Endothelial cell of umbilical vein (primary cell): ENCODE data around the gene TUBGCP2.

Experiments
- EZH2 ChIP-seq: IDR thresholded peaks from 2 replicates; pipeline ENCODE4 v1.6.1; 2012; ENCODE audit warnings: borderline replicate concordance, low read depth, mild to moderate bottlenecking, moderate library complexity, low read length, inconsistent platforms; ENCODE audit not compliant: severe bottlenecking
- FOS ChIP-seq: IDR thresholded peaks from 2 replicates; pipeline ENCODE4 v1.6.1; 2011; ENCODE audit warnings: mild to moderate bottlenecking, low read length, moderate library complexity, borderline replicate concordance; ENCODE audit not compliant: insufficient read depth
- JUN ChIP-seq: IDR thresholded peaks from 2 replicates; pipeline ENCODE4 v1.6.1; 2011; ENCODE audit warnings: borderline replicate concordance, low read depth; ENCODE audit not compliant: insufficient read length, insufficient read depth
- POLR2A ChIP-seq: IDR thresholded peaks from 2 replicates; pipeline ENCODE4 v1.6.1; 2012; ENCODE audit warnings: low read depth, mild to moderate bottlenecking, control low read depth, low read length
- POLR2AphosphoS5 ChIP-seq: IDR thresholded peaks from 2 replicates; pipeline ENCODE4 v1.6.1; 2012; ENCODE audit warnings: low read depth, mild to moderate bottlenecking, control low read depth, low read length, moderate library complexity; ENCODE audit not compliant: insufficient read depth
- TF ChIP-seq, protein P1 (sequence below), 2 donors: IDR thresholded peaks; 1 replicate in 1 of 2; 2 replicates in 1 of 2; pipeline ENCODE4 v1.5.1; 2011; ENCODE audit warnings: low read length in 2 of 2, mild to moderate bottlenecking in 2 of 2, moderate library complexity in 2 of 2, control low read depth in 1 of 2, inconsistent platforms in 1 of 2, low read depth in 1 of 2; ENCODE audit not compliant: insufficient read depth in 1 of 2; ENCODE audit errors: extremely low read depth in 1 of 2
- TF ChIP-seq, protein P2 (sequence below): IDR thresholded peaks from 2 replicates; pipeline ENCODE4 v1.6.1; 2011; ENCODE audit not compliant: insufficient read depth, insufficient read length

DNA sequence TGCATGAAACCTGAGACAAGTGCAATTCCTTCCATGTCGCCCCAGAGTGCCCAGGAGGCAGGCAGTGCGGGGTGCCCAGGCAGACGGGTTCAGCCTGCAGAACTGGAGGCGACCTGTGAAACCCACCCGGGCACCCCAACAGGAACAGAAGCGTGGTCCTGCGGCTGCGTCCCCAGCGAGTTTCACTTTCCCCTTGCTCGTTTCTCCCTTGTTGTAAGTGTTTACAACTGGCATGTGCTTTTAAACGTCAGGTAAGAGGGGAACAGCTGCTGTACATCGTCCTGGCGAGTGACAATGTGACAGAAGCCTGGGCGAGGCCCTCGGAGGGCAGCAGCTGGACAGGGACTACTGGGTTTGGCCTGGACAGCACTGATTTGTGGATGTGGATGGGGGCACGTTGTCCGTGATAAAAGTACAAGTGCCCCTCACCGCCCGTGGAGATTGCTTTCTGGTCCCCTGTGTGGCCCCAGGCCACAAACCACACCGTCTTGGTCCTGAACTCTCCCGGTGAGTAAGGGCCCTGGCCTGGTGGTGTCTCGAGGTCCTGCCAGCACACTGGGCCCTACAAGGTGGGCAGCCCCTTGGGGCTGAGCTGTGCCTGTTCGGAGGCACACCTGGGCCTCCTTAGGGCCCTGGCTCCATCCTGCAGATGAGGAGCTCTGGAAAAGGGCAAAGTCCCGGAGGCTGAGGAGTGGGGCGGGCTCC lies 67.0 kb downstream of the TUBGCP2 start:
- TF ChIP-seq, protein P1, sequence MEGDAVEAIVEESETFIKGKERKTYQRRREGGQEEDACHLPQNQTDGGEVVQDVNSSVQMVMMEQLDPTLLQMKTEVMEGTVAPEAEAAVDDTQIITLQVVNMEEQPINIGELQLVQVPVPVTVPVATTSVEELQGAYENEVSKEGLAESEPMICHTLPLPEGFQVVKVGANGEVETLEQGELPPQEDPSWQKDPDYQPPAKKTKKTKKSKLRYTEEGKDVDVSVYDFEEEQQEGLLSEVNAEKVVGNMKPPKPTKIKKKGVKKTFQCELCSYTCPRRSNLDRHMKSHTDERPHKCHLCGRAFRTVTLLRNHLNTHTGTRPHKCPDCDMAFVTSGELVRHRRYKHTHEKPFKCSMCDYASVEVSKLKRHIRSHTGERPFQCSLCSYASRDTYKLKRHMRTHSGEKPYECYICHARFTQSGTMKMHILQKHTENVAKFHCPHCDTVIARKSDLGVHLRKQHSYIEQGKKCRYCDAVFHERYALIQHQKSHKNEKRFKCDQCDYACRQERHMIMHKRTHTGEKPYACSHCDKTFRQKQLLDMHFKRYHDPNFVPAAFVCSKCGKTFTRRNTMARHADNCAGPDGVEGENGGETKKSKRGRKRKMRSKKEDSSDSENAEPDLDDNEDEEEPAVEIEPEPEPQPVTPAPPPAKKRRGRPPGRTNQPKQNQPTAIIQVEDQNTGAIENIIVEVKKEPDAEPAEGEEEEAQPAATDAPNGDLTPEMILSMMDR (IDR thresholded peaks at IDR 0.05; ENCODE audit: extremely low read depth in 1 of 2, insufficient read depth in 1 of 2, low read depth in 1 of 2, low read length in 2 of 2), result no peak
- no peak for TF ChIP-seq POLR2A
- no peak for TF ChIP-seq POLR2AphosphoS5
- no peak for TF ChIP-seq JUN
- TF ChIP-seq, protein P2, sequence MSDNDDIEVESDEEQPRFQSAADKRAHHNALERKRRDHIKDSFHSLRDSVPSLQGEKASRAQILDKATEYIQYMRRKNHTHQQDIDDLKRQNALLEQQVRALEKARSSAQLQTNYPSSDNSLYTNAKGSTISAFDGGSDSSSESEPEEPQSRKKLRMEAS, result no peak
- no peak for TF ChIP-seq EZH2
- TF ChIP-seq FOS, result no peak
